GM21526 (cell line): Measurements from ENCODE around the gene KNDC1.

Experiments
- ATAC-seq: cut with Tn5 transposase; IDR thresholded peaks from one replicate; pipeline ENCODE4 v1.9.1; 2021; ENCODE audit warnings: moderate library complexity; ENCODE audit not compliant: unreplicated experiment, low FRiP score

The KNDC1 gene

DNA sequence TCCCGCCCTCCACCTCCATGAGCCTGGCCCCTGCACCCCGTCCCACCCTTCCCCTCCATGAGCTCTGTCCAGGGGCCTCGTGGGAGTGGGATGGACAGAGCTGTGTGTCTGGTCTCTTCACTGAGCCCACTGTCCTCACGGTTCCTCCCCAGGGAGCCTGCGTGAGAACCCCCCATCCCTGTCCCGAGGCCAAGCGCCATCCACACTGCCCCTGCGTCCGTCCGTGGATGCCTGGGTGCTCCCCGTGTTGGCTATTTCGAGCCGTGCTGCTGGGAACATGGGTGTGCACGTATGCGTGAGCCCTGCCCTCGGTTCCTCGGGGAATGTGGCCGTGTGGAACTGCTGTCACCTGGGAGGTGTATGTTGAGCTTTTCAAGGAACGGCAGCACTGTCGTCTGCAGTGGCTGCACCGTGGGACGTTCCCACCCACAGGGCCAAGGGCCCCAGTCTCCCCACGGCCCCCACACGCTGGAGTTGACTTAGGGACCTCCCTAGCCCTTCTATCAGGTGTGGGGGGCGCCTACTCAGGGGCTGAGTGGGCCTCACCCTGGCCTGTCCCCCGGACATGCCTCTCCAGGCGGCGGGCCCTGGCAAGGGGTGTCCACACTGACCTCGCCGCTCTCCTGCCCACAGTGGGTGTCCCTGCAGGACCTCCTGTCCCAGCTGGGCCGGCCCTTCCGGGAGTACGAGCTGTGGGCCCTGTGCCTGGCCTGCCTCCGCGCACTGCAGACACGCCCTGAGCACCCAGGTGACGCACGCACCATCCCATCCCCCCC lies 28.1 kb downstream of the KNDC1 start:
- no peak for ATAC-seq

- no peak for ATAC-seq
Measured at GRCh38 chr10:133189256-133189655, 29.2 kb downstream of the KNDC1 start.

- no peak for ATAC-seq
Measured at GRCh38 chr10:133189726-133190125, 29.7 kb downstream of the KNDC1 start.

- ATAC-seq, result no peak
Measured at GRCh38 chr10:133190225-133190624, 30.2 kb downstream of the KNDC1 start.

DNA sequence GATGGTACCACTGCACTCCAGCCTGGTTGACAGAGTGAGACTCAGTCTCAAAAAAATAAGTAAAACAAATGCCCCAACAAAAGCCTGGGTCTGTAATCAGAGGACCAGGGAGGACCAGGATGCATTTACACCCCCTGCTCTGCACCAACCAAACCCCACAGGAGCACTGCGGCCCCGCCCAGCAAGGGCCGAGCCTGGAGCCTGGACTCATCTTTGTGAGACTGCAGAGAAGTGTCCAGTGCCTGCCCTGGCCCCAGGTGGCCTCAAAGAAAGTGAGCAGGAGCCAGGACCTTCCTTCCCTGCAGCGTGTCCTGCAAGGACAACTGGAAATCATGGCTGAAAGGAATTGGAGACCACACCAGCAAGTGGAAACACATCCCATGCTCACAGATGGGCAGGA lies 31.6 kb downstream of the KNDC1 start:
- no peak for ATAC-seq

DNA sequence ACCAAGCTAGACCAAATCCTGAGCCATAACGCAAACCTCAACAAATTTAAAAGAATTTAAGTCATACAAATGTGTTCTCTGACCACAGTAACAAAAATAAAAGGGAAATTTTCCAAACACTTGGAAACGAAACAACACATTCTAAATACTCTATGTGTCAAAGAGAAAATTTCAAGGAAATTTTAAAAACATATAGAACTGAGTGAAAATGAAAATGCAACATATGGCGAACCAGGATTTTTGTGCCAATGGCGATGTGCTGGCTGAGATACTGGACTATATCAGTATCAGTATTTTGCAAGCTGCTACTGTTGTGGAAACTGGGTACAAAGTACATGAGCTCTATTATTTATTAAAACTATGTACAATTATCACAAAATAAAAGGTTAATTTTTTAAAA lies 34.1 kb downstream of the KNDC1 start:
- ATAC-seq, result no peak

- no peak for ATAC-seq
Measured at GRCh38 chr10:133195096-133195495, 35.1 kb downstream of the KNDC1 start.

DNA sequence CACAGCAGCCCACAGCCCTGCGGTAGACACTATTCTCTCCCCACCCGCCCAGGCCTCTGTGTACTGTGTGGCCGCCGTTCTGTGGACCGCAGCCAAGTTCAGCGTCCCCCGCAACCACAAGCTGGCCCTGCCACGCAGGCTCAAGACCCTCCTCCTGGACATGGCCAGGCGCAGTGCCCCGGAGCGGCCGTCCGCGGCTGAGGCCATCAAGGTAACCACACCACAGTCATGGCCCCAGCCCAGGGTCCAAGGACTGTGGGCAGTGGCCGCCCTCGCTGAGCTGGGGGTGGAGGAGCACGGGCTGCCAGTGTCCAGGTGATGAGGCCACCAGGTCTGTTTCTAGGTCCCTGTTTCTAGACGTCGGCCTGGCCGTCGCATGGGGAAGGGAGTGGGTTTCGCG lies 35.6 kb downstream of the KNDC1 start:
- no peak for ATAC-seq

DNA sequence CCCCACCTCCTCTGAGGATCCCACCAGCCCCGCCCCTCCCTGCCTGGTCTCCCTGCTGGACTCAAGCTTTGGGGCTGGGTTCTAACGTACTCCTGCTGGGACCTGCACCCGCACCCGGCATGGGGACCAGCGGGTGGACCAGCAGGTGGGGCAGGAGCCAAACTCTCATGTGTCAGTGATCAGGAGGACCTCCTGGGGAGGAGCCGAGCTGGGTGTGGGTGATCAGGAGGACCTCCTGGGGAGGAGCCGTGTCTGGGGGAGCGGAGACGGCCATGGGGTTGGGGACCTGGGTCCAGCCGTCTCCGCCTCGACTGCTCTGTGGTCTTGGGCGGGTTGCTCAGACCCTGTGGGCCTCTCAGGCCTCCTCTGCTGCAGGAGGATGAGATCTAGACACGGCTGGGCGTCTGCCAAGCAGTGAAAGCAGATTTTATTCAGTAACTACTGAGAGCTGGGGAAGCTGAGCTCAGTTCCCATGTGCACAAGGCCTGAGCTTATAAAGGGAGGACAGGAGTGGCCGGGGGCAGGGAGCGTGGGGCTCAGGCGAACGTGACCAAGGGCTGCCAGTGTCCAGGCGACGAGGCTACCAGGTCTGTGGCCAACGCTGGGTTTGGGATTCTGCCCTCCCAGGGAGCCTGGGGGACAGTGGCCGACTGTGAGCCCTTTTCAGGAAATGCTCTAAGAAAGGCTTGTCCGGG lies 36.3 kb downstream of the KNDC1 start:
- ATAC-seq, result no peak

DNA sequence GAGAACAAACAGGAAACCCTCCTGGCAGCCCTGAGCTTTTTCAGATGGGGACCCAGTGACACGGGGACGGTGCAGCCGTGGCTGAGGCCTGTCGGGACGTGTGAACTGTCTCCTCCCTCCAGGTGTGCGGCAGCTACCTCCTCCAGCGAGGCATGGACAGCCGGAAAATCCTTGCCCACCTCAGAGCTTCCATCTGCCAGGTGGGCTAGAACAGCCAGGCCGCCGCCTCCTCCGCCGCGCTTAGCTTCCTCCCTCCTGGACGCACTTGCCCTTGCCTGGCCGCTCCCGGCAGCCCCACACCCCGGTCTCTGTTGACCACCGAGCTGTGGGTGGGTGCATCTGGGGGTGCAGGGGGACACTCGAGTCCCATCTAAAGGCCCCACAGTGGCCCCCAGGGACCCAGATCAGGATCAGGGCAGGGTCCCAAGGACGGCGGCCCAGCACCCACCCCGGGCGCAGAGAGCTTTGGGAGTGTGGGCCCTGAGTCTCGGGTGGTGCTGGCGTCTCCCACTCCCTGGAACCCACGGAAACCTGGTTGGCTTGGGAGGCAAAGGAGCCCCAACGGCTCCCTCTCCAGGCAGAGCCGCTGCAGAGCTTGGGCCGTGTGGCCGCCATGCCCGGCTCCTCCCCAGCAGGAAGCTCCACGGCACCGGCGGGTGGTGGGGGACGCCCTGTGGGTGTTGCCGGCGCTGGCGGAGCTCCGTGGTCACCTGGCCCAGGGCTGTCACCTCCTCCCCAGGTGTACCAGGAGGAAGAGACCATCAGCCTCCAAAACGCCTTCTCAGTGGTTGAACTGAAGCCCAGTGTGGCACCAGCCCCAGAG lies 37.1 kb downstream of the KNDC1 start:
- ATAC-seq, result no peak

GRCh38 chr10:133197786-133198185 lies 37.8 kb downstream of the KNDC1 start:
- ATAC-seq, result no peak

- no peak for ATAC-seq
Measured at GRCh38 chr10:133198206-133198605, 38.2 kb downstream of the KNDC1 start.

GRCh38 chr10:133198621-133199487 lies 38.8 kb downstream of the KNDC1 start:
- no peak for ATAC-seq

GRCh38 chr10:133199488-133199885 lies 39.5 kb downstream of the KNDC1 start:
- no peak for ATAC-seq

GRCh38 chr10:133199992-133200611 lies 40.1 kb downstream of the KNDC1 start:
- ATAC-seq, result no peak

- no peak for ATAC-seq
Measured at GRCh38 chr10:133200621-133201031, 40.6 kb downstream of the KNDC1 start.

GRCh38 chr10:133201151-133201947 lies 41.3 kb downstream of the KNDC1 start:
- no peak for ATAC-seq

- no peak for ATAC-seq
Measured at GRCh38 chr10:133201948-133202725, 42.1 kb downstream of the KNDC1 start.
